GM19324 (cell line): ENCODE measurements around the gene CLEC16A.

Source experiments
- ATAC-seq: cut with Tn5 transposase; IDR thresholded peaks from one replicate; pipeline ENCODE4 v1.9.1; 2021; ENCODE audit warnings: mild to moderate bottlenecking, moderate library complexity; ENCODE audit not compliant: unreplicated experiment, low FRiP score

Gene CLEC16A

GRCh38 chr16:11181899-11182279 is 237.5 kb downstream of the CLEC16A start:
- ATAC-seq = no peak

DNA sequence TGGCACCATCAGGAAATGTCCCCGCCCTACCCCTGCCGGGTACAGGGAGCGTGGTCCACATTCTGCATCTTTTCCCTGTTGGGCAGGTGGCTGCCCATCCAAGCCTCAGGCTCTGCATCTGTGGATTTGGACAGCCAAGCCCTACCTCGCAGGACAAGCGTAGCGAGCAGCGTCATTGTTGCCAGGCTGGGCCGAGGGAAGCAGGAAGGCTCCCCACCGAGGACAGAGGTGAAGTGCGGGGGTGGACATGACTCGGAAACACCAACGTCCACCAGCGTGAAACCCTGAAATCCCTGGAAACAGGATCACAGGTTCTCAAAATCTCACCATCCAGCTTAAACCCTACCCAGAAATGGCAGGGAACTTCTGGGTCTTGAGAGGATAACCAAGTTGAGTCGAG is 238.0 kb downstream of the CLEC16A start:
- ATAC-seq = no peak

GRCh38 chr16:11183035-11183812 is 238.9 kb downstream of the CLEC16A start:
- peak; percentile 41 for ATAC-seq

- no peak for ATAC-seq
Measured at GRCh38 chr16:11183951-11184350, 239.6 kb downstream of the CLEC16A start.

- ATAC-seq = no peak
Measured at GRCh38 chr16:11187522-11188023, 243.2 kb downstream of the CLEC16A start.

DNA sequence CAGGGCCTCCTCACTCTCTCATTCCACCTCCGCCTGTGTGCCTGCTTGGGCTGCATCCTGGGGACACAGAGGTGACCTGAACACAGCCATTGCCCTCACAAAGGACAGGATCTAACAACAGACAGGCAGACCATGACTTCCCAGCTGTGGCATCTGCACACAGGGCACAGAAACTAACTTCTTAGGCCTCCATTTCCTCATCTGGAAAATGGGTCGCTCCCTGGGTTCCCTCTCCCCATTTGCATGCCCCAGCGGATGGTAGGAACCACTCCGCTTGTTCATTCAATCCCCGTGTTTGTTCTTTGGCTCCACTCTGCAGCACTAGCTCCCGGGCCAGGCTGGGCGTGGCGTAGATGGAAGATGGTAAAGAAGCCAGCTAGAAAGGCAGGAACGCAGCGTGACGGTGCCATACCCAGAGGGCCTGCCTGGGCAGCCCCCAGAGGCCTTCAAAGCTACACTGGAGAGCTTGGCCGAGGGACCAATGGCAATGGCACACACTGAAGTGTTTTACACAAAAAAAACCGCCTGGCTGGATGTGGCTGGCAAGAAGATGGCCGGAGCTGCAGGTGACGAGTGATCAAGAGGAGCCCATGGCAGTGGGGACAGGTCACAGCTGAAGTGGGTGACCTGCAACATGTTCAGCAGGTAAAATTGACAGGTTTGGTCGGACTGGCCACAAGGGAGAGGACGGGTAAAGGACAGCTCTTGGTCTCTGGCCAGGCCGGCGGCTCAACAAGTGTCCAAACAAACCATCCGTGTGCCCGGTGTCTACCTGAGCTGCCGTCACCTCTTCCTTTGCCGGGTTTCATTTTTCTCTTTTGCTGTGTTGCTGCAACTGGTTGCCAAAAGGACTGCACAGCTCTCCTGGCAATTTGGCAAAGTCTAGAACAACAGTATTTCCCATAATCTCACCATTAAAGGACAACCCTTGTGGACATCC is 244.7 kb downstream of the CLEC16A start:
- no peak for ATAC-seq

DNA sequence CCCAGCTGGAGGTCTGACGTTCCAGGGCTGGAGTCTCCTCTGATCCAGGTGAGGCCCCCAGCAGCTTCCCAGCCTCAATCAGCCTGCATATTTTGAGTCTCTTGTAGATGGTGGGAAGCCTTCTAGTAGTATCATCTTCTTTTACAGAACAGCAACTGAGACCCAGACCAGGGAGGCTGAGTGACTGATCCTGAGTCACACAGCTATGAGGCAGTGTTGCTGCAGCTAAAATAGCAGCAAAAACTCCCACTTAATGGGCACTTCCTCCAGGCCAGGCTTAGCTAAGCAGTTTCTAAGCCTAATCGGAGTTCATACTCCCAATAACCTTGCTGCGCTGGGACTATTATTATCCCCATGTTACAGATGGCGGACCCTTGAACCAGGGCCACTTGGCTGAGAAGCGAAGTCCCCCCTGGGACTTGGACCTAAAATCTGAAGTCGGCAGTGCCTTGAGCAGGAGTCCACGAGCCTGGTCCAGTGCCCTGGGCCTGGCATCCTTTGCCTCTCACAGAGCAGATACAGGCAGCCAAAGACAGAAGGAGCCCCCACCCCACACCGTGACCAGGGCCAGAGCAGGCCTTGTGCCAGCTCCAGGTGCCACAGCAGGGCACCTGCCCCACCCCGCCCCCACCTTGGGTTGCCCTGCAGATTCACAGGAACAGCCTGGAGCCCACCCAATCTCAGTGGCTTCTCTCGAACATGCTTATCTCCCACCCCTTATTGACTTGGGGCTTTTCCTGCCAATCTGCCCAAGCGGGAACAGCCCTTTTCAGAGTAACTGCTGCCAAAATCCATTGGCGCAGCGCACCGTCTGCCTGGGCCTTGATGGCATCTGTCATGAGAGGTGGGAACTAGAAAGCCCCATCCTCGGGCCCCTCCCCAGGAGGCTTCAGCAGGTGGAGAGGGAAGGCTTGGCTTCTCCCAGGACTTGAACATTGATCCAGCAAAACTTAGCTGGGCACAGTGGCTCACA is 246.5 kb downstream of the CLEC16A start:
- ATAC-seq = no peak

DNA sequence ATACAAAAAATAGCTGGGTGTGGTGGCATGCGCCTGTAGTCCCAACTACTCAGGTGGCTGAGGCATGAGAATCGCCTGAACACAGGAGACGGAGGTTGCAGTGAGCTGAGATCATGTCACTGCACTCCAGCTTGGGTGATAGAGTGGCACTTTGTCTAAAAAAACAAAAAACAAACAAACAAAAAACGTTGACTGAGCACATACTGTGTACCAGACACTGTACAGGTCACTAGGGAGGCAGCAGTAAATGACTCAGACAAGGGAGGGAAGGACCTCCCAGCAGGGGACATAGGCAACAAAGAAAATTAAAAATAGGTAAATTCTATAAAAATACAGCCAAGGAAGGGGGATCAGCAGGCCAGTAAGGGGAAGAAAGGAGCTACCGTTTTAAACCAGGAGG is 247.3 kb downstream of the CLEC16A start:
- no peak for ATAC-seq

DNA sequence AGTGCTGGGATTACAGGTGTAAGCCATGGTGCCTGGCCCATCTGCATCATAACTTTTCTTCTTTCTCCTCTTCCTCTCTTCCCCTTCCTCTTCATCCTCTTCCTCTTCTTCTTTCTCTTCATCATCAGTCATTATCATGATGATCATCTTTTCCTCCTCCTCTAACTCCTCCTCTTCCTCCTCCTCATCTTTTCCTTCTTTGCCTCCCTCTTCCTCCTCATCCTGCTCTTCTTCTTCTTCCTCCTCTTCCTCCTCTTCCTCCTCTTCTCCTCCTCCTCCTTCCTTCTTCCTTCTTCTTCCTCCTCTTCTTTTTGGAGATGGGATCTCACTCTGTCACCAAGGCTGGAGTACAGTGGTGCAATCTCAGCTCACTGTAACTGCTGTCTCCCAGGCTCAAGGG is 249.1 kb downstream of the CLEC16A start:
- no peak for ATAC-seq

GRCh38 chr16:11194913-11195312 is 250.5 kb downstream of the CLEC16A start:
- ATAC-seq = no peak

- ATAC-seq = no peak
Measured at GRCh38 chr16:11196286-11196828, 252.0 kb downstream of the CLEC16A start.

DNA sequence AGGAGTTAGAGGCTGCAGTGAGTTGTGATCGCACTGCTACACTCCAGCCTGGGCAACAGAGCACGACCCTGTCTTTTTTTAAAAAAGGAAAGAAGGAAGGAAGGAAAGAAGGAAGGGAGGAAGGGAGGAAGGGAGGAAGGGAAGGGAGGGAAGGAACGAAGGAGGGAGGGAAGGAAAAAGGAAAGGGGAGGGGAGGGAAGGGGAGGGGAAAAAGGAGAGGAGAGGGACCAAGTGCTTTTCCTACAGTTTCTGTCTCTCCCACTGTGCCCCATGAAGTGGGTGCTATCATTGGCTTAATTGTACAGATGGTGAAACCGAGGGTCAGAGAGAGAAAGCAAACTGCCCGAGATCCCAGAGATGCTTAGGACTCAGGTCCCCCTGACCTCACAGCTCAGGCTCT is 254.0 kb downstream of the CLEC16A start:
- no peak for ATAC-seq

- no peak for ATAC-seq
Measured at GRCh38 chr16:11198828-11199227, 254.5 kb downstream of the CLEC16A start.

GRCh38 chr16:11200592-11200991 is 256.2 kb downstream of the CLEC16A start:
- no peak for ATAC-seq

- no peak for ATAC-seq
Measured at GRCh38 chr16:11201498-11202259, 257.3 kb downstream of the CLEC16A start.

GRCh38 chr16:11202260-11203091 is 258.1 kb downstream of the CLEC16A start:
- no peak for ATAC-seq

DNA sequence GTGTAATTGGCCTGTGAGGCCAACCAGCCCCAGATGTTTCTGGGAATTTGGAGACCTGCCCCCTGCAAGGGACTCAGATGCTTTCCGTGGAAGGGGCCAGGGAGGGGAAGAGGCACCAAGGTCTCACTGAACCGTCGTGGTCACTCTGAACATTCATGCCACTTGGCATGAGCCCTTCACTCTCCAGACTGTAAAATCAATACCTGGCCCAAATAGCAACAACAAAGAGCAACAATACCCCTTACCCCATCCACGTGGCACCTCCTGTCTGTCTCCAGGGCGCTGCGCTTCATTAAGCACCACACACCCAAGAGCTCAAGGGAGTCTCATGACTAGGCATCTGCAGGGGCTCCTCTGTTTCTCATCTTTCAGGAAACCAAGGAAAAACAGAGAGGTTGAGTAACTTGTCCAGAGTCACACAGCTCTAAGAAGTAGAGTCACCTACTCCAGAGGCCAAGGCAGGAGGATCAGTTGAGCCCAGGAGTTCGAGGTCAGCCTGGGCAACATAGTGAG is 258.8 kb downstream of the CLEC16A start:
- no peak for ATAC-seq

DNA sequence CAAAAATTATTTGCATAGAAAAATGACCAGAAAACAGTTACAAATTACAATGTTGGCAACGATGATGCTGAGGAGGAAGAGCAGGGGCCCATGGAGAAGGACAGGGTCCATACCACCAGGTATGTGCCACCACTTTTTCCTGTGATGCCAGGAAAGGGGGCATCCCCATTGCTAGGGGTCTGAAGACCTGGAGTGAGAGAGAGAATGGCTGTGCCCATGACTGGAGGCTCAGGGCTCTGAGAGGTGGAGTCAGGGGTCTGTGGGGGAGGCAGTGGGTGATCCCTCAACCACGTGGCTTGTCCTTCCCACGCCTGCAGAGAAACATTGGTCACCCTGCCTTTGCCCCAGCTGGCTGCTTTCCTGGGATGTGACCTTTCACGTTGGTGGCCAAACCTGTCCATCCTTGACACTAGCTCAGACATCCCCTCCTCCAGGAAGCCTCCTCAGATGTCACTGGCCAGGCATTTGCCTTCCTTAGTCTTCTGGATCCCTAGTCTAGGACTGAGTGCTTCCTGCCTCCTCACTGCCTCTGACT is 260.2 kb downstream of the CLEC16A start:
- ATAC-seq = no peak
